Esophagus squamous epithelium (tissue), 4 donors: ENCODE results near the gene DLGAP1.

ENCODE experiments used
- CTCF ChIP-seq, 6 experiments: fragments of 450-650 bp in 4 of 6; fragments of 200-600 bp in 2 of 6; sonication (generic) in 2 of 6; IDR thresholded peaks; one replicate each; pipeline ENCODE4 v1.5.1; 2016 to 2019; ENCODE audit warnings: antibody characterized with exemption in 6 of 6, mild to moderate bottlenecking in 4 of 6, moderate library complexity in 4 of 6
- POLR2A ChIP-seq, 4 donors: fragments of 450-650 bp; IDR thresholded peaks; one replicate each; pipeline ENCODE4 v1.6.1; 2017; ENCODE audit warnings: antibody characterized with exemption in 4 of 4, mild to moderate bottlenecking in 4 of 4, moderate library complexity in 3 of 4

DNA sequence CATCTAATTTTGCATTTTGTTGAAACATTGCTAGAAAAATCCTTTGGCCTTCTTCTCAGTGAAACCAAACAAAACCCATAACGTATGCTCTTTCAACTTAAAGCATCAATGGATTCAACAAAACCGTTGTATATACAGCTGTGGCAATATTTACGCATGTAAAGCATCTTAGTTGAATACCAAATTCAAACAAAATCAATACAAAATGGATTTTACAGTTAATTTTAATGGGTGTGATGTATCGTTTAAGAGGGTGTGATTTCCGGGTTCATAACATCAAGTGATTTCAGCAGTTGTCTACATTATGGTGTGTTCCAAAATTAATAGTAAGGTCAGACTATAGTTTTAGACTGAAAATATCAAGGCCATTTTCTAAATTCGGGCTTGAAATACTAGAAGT lies 806.9 kb downstream of the DLGAP1 start:
- TF ChIP-seq CTCF (IDR thresholded peaks at IDR 0.05) (no peak), POLR2A (IDR thresholded peaks at IDR 0.05) (no peak)
